Activated gamma-delta T cell treated with anti-CD3 and anti-CD28 coated beads, Interleukin-2, amount 50 U/mL, for 16 hours (primary cell): ENCODE measurements around the gene PLSCR5.

ENCODE experiments used
- DNase-seq: peaks from one replicate; pipeline ENCODE4 v3.0.0-alpha.2; 2020; ENCODE audit warnings: low read depth

The PLSCR5 gene

GRCh38 chr3:146544002-146544928 lies 60.9 kb downstream of the PLSCR5 start, which contains the start of gene PLSCR1:
Gene PLSCR1, minus strand, starts transcription at chr3:146544607. Its CDS starts 8,055 bp downstream, at chr3:146536552.
- peak; percentile 49 for DNase-seq

GRCh38 chr3:146543461-146544001 lies 61.6 kb downstream of the PLSCR5 start:
- no peak for DNase-seq

- no peak for DNase-seq
Observed at GRCh38 chr3:146542978-146543377, 62.2 kb downstream of the PLSCR5 start.

- no peak for DNase-seq
Observed at GRCh38 chr3:146542179-146542578, 63.0 kb downstream of the PLSCR5 start.

- DNase-seq: no peak
Observed at GRCh38 chr3:146540978-146541377, 64.2 kb downstream of the PLSCR5 start.

- DNase-seq: no peak
Observed at GRCh38 chr3:146540236-146540635, 64.9 kb downstream of the PLSCR5 start.

- no peak for DNase-seq
Observed at GRCh38 chr3:146539315-146539714, 65.8 kb downstream of the PLSCR5 start.

- DNase-seq: no peak
Observed at GRCh38 chr3:146537603-146538002, 67.5 kb downstream of the PLSCR5 start.

GRCh38 chr3:146536681-146537080 lies 68.5 kb downstream of the PLSCR5 start:
- no peak for DNase-seq
